K562 (cell line): ENCODE measurements around the gene CCR2. TPM values are rescaled to one million over a fixed set of nuclear protein-coding genes. Genes with fewer than 3 reads are reported as not detected.

Experiments used
- ARNT ChIP-seq, 2 experiments: fragments of 450-650 bp; IDR thresholded peaks; 2 replicates each; pipeline ENCODE4 v1.6.1; 2016; ENCODE audit warnings: mild to moderate bottlenecking in 1 of 2
- BMI1 ChIP-seq: fragments of 150-350 bp; IDR thresholded peaks from 2 replicates; pipeline ENCODE4 v1.6.1; 2014; ENCODE audit warnings: low read length
- CAMTA2 ChIP-seq: fragments of 250-450 bp; sonication (Bioruptor Pico); conservative IDR thresholded peaks from 2 replicates; pipeline ENCODE4 v1.5.1; 2022
- CREB5 ChIP-seq: fragments of 250-450 bp; sonication (Bioruptor Pico); IDR thresholded peaks from 2 replicates; pipeline ENCODE4 v1.5.0; 2020; ENCODE audit warnings: mild to moderate bottlenecking
- FOXJ3 ChIP-seq: sonication (generic); formaldehyde crosslinking; IDR thresholded peaks from 2 replicates; pipeline ENCODE4 v1.4.0; 2020; ENCODE audit warnings: mild to moderate bottlenecking, missing genetic modification reagents
- MAZ ChIP-seq, 2 experiments: fragments of 450-650 bp in 1 of 2; sonication (generic) in 1 of 2; formaldehyde crosslinking; IDR thresholded peaks in 1 of 2; conservative IDR thresholded peaks in 1 of 2; 2 replicates each; pipeline versions ENCODE4 v1.4.0 to v1.5.0; 2020; ENCODE audit warnings: mild to moderate bottlenecking in 1 of 2, missing genetic modification reagents in 1 of 2
- MXI1 ChIP-seq: IDR thresholded peaks from 2 replicates; pipeline ENCODE4 v1.6.1; 2011; ENCODE audit warnings: low read depth, mild to moderate bottlenecking, improper control_type of control experiment, low read length
- NCOA1 ChIP-seq: fragments of 450-650 bp; IDR thresholded peaks from 2 replicates; pipeline ENCODE4 v1.6.1; 2016; ENCODE audit warnings: low read depth
- NFXL1 ChIP-seq: fragments of 450-650 bp; formaldehyde crosslinking; IDR thresholded peaks from 2 replicates; pipeline ENCODE4 v1.4.0; 2021; ENCODE audit warnings: mild to moderate bottlenecking
- POLR3A ChIP-seq: IDR thresholded peaks from 2 replicates; pipeline ENCODE4 v1.6.1; 2011; ENCODE audit warnings: borderline replicate concordance, mild to moderate bottlenecking, moderate library complexity; ENCODE audit not compliant: insufficient read length, insufficient read depth; ENCODE audit errors: extremely low read depth
- RFX1 ChIP-seq: fragments of 450-650 bp; IDR thresholded peaks from 2 replicates; pipeline ENCODE4 v1.6.1; 2016; ENCODE audit warnings: mild to moderate bottlenecking, moderate library complexity
- RFX5 ChIP-seq: IDR thresholded peaks from 2 replicates; pipeline ENCODE4 v1.6.1; 2011; ENCODE audit warnings: low read depth, mild to moderate bottlenecking, improper control_type of control experiment, low read length
- SMAD4 ChIP-seq: fragments of 250-450 bp; sonication (Bioruptor Pico); conservative IDR thresholded peaks from 2 replicates; pipeline ENCODE4 v1.8.0; 2021; ENCODE audit warnings: inconsistent platforms, mild to moderate bottlenecking, moderate library complexity
- SRSF9 ChIP-seq: fragments of 200-400 bp; formaldehyde crosslinking; IDR thresholded peaks from 2 replicates; pipeline ENCODE4 v1.6.1; 2017; ENCODE audit warnings: low read depth, low read length, borderline replicate concordance
- TBL1XR1 ChIP-seq, 2 experiments: IDR thresholded peaks; 2 replicates each; pipeline ENCODE4 v1.6.1; 2012; ENCODE audit warnings: improper control_type of control experiment in 2 of 2, low read length in 2 of 2, mild to moderate bottlenecking in 1 of 2
- TCF7 ChIP-seq: sonication (generic); IDR thresholded peaks from 2 replicates; pipeline ENCODE4 v1.6.1; 2016; ENCODE audit warnings: antibody characterized with exemption, borderline replicate concordance
- ZNF324 ChIP-seq: fragments of 250-450 bp; sonication (Bioruptor Pico); IDR thresholded peaks from 2 replicates; pipeline ENCODE4 v1.4.0; 2020; ENCODE audit warnings: mild to moderate bottlenecking
- ZNF512 ChIP-seq: IDR thresholded peaks from 2 replicates; pipeline ENCODE4 v1.6.1; 2016; ENCODE audit warnings: missing genetic modification characterization, missing compliant biosample characterization
- ZNF518B ChIP-seq: fragments of 250-450 bp; sonication (Bioruptor Pico); IDR thresholded peaks from 2 replicates; pipeline ENCODE4 v1.5.0; 2021; ENCODE audit warnings: mild to moderate bottlenecking, moderate library complexity
- ZNF655 ChIP-seq: fragments of 250-450 bp; sonication (Bioruptor Pico); IDR thresholded peaks from 2 replicates; pipeline ENCODE4 v1.5.0; 2021
- ZZZ3 ChIP-seq: fragments of 450-650 bp; IDR thresholded peaks from 2 replicates; pipeline ENCODE4 v1.6.1; 2016; ENCODE audit warnings: antibody characterized with exemption, mild to moderate bottlenecking, moderate library complexity
- polyA plus RNA-seq, 8 experiments: library from polyadenylated mRNA; depleted of rRNA in 4 of 8; stranded (reverse) in 5 of 8; unstranded in 3 of 8; fragments of >200 nt; fragmentation: Nextera tagmentation in 2 of 8; fragmentation: Illumina TruSeq in 1 of 8; extraction: Ambion mirVana in 2 of 8; extraction: Trizol in 1 of 8; gene quantifications; 2 replicates each; pipeline versions ENCODE4 v1.2.1 to v1.2.3, GENCODE V29; 2011 to 2014; ENCODE audit warnings: inconsistent platforms in 1 of 8, missing spikeins in 1 of 8
- total RNA-seq, 7 experiments: library from RNA; depleted of rRNA in 6 of 7; stranded (reverse); fragments of >200 nt in 6 of 7; fragmentation: Illumina TruSeq in 2 of 7; extraction: Trizol in 2 of 7; gene quantifications; 2 replicates each; pipeline versions ENCODE4 v1.2.1 to v1.2.3, GENCODE V29; 2011 to 2021; ENCODE audit warnings: low replicate concordance in 1 of 7

CCR2 gene
- total and polyA plus RNA-seq, 9 of the 15 experiments (the other 6 are each of a cell fraction or from before 2014, with no cell fraction given): not detected

- no peak for TF ChIP-seq ZZZ3
- TF ChIP-seq BMI1: no peak
- TF ChIP-seq ZNF655: no peak
- peak; percentile 76 to 80 for TF ChIP-seq MAZ (CRISPR knock-in tag; conservative IDR thresholded peaks at IDR 0.05 in 1 of 2, IDR thresholded peaks at IDR 0.05 in 1 of 2)
- peak; percentile 89 for TF ChIP-seq SMAD4
- TF ChIP-seq RFX1: no peak
- TF ChIP-seq CREB5 (CRISPR knock-in tag): no peak
- no peak for TF ChIP-seq CAMTA2 (CRISPR knock-in tag)
- TF ChIP-seq RFX5: no peak
- TF ChIP-seq ARNT (IDR thresholded peaks at IDR 0.05): peak; percentile 67 to 91; a peak in 3 of 4 replicates
- peak; percentile 88 to 90; a peak in 3 of 4 replicates for TF ChIP-seq TBL1XR1 (IDR thresholded peaks at IDR 0.05; ENCODE audit: low read length in 2 of 2)
- TF ChIP-seq ZNF324: peak; percentile 60; the same call in 1 of the 2 replicates
- peak; percentile 89; the same call in 1 of the 2 replicates for TF ChIP-seq TCF7
- no peak for TF ChIP-seq ZNF512 (tag)
- no peak for TF ChIP-seq POLR3A
- no peak for TF ChIP-seq FOXJ3 (CRISPR knock-in tag)
- TF ChIP-seq SRSF9: no peak
- TF ChIP-seq NFXL1: no peak
- peak; percentile 91 for TF ChIP-seq NCOA1
- 0 out of 2 replicates have a peak, but pooled peaks have one; percentile 43 for TF ChIP-seq MXI1
- no peak for TF ChIP-seq ZNF518B
Measured at GRCh38 chr3:46406788-46407611, 53.1 kb downstream of the CCR2 start, which contains the start of the genes CCR5AS and CCRL2 (continued).
